AG08396 (cell line): ENCODE measurements around the gene EDRF1.

Experiments
- DNase-seq: peaks from one replicate; pipeline ENCODE4 v3.0.0; 2012; ENCODE audit warnings: low spot score, mixed read lengths

The EDRF1 gene

DNA sequence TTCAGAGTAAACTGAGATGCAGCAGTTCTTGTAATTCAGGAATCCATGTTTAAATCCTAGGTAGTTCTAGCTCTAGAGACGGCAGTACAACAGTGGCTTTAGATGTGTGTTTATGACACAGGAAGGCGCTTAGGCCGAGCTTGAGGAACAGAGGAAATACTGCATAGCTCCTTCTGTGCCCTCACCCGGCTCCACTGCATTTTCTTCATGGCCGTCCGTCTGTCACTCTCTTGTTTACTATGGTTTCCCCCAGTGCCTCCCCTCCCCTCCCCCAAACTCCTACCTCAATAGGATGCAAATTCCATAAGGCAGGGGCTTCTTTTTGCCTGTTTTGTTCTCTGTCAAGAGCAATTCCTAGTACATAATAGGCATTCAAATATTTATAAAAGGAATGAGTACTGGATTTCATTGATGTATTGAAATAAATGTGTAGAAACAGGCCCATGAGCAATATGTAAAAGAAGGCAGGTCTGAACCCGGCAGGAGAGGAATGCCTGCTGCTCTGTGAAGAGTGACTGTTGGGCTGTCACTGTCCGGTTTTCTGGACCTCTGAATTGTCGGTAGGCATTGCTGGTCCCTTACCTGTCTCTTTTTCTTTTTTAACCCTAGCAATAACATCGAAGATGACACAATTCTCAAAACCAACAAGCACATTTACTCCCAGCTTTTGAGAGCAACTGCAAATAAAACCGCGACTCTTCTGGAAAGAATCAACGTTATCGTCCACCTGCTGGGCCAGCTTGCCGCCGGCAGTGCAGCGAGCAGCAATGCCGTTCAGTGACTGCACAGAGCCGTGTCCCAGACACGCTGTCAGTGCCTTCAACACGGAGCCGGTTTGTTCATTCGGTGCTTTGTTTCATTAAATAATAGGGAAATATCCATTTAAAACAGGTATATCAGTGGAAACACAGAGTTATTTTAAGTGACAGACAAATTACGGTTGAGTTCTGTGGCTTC, 43.5 kb downstream of the EDRF1 start:
- no peak for DNase-seq

DNA sequence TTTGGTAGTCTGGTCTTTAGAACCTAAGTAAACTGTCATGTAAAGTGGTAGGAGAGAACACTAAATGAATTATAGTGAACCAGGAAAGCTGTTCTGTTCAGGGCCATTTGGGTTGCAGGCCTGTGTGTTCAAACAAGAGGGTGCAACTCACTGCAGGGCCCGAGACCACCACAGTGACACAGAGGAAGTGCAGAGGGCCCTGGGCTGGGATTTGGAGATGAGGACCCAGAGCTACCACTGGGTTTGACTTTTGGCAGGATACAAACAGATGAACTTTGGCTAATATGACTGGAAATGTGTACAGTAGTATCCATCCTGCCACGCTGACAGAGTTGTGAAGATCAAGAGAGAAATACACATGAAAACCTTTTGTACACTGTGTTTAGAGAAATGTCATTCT, 46.3 kb downstream of the EDRF1 start:
- DNase-seq: no peak

DNA sequence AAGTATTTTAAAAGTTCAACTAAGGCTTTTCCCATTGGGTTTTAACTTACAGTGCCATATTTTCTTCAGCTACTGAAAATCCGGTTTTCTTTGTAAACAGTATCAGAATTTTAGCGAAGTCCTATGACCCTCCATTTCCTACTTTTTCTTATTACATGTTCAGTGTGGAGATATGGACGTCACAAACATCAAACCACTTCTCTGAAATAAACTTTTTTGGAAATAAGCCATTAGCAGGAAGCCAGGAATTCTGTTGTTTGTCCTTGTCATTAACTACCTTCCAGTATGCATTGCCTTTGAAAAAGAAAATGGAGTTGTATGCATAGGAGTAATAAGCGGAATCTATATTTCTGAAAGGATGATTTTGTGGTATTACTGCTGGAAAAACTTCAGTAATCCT, 47.0 kb downstream of the EDRF1 start:
- no peak for DNase-seq

DNA sequence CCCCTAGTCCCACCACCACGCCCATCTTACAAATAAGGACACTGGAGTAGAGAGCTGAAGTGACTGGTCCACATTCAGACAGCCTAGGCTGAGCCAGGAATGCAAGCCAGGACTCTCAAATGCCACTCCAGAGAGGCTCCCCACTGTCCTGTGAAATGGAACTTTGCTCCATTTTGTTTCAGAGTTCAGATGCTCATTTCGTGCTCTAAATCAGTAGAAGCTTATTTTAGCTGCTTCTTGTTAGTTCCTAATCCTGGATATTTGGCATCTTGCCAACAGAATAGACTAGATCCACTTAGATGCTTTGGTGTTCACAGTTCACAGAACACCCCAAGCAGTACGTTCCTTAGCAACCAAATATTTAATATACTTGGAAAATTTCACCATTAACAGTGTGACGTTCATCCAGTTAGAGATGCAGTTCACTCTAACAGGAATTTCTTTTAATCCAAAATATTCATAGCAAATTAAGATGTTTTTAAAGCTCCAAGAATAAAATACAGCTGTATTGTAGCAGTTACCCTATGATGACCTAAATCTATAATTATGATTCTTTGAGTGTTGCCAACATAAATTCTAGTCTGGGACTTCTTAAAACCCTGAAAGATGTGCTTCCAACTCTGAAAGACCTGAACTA, 48.8 kb downstream of the EDRF1 start:
- DNase-seq: peak; percentile 43

DNA sequence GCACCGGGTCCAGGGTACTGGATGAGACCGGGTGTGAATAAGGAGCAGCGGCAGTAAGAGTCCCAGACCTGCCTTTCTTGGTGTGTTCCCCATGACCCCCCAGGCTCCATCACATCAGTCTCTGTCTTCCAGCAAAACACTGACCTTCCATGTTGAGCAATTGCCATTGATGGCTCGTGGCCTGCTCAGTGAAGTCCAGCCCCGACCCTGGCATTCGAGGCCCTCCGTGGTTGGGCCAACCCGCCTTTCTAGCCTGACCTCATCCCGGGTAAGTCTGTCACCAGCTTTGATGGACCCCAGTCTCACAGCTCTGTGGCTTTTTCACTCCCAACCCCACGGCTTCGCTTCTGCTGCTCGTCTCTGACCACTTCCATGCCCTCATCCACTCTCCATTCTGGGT, 49.7 kb downstream of the EDRF1 start:
- DNase-seq: no peak

DNA sequence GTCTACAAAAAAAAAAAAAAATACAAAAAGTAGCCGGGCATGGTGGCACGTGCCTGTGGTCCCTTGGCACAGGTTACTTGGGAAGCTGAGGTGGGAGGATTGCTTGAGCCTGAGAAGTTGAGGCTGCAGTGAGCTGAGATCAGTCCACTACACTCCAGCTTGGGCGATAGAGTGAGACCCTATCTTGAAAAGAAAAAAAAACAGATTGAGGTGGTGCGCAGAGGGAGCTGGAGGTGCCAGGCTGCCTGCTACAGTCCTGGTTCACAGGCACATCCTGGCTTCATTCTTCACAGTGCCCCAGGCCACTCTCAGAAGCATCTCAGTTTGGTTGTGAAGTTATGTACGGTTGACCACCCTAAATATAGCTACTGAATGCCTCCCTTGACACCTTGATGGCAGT, 51.3 kb downstream of the EDRF1 start:
- DNase-seq: no peak

DNA sequence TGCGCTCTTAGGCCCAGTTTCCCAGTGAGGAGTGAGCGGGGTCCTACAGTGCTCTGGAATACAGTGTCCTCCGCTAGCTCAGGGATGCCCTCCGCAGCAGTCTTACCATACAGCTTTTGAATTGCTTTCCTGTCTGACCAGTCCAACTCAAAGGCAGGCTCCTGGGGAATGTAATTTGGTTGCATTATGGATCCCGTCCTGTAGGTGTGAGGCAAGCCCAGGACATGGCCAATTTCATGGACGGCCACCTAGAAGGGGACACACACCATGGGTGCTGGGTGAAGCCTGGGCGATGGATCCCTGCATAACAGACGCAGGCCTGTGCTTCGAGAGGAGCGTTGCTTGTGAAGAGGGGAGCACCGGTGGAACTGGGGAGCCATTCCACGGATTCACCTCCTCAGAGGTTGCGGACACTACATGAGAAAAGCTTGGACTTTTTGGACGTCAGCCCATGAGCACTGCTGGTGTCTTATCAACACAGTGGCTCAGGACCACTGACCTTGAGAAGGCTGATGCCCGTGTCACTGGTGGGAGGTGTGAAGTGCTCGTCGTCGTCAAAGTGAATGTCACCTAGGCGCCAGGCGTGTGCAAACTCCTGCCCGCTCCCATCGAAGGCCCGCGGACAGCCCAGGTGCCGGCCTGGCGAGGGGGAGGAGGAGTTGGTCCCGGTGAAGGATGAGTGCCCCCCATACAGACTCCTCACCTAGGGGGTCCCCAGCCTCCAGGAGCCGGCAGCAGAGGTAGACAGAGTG, 52.8 kb downstream of the EDRF1 start:
- DNase-seq: no peak

DNA sequence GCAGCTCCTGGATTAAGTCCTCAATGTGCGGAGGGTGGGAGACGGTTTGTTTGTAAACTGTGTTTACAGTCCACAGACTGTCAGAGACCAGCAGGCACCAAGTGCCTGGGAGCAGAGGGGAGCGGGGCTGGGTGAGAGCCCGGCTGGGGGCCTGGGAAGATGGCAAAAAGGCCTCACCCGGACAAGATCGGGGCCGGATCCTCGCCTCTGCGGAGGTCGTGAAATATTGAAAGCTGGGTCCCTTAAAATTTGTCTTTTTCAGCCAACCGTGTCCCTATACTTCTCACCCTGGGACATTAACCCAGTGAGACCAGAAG, 53.3 kb downstream of the EDRF1 start:
- DNase-seq: no peak

DNA sequence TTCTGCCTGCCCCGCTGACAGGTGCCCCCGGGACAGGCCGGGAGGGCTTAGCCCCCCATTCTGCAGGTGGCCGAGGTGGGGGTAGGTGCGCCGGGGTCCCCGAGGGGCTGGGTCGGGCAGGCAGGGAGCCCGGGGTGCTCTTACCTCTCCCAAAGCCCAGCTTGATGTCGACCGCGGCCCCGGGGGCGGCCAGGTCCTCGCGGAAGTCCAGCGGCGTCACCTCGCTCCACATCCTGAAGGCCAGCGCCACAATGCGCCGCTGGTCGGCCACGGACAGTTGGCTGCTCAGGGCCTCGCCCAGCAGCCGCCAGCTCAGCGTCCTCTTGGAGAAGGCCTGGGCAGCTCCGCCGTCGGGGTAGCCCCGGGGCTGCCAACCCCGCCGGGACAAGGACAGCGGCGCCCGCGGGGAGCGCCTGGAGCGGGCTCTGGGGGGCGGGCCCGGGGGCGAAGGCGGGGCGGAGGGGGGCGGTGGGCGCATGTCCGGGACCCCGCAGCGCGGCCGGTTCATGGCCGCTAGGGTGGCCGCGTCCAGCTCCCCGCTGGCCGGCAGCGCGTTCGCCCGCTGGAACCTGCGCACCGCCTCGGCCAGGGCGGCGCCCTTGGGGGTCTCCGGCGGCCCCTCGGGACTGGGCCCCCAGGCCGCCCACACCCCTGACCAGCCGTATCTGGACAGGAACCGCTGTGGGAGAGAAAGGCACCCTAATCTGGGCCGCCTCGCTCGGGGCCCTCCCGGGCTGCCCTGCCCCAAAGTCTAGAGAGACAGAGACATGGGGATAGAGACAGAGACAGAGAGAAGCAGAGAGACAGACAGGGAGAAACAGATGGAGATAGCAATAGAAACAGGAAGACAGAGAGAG, 54.4 kb downstream of the EDRF1 start:
- DNase-seq: peak; percentile 54

DNA sequence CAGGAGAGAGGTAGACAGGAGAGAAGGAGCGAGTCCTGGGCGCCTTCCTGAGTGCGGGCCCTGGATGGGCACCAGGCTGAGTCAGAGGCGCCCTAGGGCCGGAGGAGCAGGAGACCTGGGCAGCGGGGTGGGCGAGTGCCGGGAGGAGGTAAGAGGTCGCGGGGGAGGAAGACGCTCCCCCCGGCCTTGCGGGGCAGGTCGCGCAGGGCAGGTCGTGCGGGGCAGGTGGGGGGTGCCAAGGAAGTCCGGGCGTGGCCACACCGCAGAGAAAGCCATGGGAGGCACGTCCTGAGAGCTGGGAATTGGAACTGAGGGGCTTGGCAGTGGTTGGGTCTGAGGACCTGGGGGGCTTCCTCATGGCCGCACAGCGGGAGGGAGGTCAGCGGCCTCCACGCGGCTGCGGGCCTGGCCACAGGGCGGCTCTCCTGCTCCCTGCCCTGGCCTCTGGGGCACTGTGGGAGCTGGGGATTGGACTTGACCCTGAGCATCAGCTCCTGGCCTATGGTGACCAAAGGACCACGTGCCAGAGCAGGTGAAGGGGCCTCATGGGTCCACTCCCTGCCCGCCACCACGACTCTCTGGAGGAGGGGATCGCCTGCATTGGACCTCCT, 55.2 kb downstream of the EDRF1 start:
- DNase-seq: no peak

DNA sequence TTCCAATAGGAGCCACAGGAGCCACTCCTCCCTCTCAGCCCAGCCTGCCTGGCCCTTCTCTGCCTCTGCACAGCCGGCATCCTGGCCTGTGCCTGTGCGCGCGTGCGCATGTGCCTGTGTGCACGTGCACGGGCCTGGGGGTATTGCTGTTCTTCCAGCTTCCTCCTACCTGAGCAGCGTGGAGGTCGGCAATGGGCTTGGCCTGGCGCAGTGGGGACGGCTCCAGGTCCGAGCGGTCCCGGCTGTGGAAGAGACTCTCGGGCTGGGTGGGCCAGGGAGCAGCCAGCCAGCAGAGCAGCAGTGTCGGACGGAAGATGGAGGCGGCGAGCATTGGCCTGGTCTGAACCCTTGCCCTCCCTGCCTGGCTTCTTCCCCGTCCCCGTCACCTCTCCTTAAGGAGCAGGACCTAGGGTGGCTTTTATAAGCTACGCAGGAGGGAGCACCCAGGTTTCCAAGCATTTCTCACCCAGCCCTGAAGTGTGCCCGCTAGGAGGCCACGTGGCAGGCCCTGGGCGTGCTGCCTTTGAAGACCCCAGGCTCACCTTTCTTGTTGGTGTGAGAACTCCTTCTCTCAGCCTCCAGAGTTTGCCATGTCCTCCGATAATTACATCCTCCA, 56.1 kb downstream of the EDRF1 start, which contains the start of gene MMP21:
Gene MMP21, minus strand, starts transcription at position 331 of the 616 bp plus-strand sequence. Its CDS starts 0 bp downstream, at position 331.
- no peak for DNase-seq

DNA sequence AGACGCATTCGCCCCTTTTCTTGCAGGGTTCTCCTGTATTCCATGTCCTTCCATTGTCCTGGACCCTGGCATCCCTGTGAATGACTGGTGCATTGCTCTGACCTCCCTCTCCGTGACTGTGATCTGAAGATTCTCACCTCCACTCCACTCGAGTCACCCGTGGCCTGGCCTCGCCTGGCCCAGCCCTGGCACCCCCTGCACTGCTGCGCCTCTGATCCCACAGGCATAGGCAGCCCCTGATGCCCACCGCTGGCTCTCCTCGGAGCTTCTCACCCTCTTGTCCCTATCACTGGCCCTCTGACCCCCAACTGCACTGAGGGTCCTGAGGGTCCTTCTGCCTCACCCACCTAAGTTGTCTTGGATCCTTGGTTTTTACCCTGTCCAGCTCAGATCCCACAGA, 58.3 kb downstream of the EDRF1 start:
- no peak for DNase-seq

DNA sequence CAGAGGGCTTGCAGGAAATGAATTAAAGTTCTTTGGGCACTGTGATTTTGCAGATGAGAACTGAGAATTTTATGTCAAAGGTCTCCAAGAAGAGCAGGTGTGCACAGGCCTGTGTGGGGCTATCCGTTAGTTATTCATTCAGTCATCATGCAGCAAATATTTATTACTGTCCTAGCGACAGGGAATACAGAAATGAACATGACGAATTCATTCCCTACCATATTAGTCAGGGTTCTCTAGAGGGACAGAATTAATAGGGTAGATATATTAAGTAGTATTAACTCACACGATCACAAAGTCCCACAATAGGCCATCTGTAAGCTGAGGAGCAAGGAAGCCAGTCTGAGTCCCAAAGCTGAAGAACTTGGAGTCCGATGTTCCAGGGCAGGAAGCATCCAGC, 59.0 kb downstream of the EDRF1 start:
- DNase-seq: no peak

DNA sequence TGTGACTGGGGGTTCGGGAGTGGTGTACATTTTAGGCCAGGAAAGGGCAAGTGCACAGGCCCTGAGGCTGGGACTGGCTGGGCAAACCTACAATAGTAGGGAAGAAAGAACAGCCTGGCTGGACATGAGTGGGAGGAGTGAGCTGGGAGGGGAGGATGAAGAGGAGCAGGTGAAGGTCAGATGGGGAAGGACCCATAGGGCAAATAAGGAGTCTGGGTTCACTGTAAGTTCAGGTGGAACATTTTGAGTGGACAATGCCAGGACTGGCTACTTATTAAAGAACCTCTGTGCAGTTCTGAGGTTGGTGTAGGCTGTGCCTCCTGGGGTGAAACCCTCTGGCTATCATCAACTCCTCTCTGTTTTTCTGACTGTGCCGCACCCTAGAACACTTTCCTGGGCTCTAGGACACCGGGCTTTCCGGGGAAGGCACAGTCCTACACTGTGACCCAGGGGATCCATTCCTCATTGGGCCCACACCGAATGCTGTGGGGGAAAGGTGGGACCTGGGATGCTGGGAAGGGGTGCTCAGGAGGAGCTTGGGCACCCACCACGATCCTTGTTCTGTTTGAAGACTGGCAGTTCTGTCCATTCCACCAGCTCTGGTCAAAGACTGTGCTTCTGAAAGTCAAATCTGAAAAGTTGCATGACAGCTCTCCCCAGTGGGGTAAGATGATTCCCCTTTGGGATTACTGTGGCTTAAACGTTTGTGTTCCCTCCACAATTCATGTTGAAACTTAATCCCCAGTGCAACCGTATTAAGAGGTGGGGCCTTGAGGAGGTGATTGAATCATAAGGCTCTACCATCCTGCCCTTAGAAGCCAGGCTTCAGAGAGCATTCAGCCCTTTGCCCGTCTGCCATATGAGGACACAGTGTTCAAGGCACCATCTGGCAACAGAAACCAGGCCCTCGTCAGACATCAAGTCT, 60.2 kb downstream of the EDRF1 start:
- DNase-seq: no peak

DNA sequence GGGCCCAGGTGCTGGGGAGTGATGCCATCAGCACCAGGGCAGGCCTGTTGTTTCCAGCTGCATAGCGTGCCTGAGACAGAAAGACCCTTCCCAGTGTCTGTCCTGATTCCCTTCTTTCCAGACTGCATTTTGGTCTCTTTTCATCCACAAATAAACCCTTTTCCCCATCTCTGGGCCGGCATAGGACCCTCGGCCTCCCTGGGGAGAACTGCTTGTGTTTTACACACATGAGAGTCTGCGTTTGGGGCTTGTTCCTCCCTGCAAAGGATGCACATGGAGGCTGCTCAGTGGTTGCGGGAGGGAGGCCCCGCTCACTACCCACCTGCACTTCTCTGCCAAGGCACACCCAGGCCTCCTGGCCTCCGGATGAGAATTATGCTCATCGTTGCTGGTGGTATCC, 61.9 kb downstream of the EDRF1 start:
- DNase-seq: no peak

DNA sequence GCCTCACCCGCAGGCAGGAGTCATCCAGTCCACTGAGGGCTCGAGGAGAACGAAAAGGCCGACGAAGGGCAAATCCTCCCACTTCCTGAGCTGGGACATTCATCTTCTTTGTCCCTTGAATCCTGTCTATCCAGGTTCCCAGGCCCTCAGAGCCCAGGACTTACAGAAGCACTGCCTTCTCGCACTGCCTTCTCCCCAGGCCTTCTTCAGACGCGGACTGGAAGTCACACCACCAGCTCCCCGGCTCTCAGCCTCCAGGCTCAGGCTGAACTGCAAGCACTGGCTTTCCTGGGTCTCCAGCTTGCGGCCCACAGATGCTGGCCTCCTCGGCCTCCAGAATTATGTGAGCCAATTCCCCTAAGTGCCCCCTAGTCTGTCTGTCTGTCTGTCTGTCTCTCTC, 62.5 kb downstream of the EDRF1 start:
- DNase-seq: no peak

DNA sequence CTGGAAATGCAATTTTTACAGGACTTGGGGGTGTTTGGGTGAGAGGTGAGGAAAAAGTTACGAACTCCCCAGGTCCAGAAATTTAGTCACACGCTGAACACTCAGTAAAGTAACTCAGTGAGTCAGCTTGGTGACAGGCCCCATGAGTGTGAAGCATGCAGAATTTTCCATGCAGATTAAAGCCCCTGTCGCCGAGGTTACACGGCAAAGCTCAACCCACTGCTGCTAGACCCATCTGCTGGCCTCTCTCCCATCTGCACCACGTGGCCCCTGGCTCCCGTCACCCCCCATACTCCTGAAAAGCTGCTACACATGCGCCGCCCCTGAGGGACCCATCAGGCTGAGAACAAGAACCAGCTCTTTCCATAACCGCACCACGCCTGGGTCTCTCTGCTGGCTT, 63.1 kb downstream of the EDRF1 start:
- DNase-seq: no peak

DNA sequence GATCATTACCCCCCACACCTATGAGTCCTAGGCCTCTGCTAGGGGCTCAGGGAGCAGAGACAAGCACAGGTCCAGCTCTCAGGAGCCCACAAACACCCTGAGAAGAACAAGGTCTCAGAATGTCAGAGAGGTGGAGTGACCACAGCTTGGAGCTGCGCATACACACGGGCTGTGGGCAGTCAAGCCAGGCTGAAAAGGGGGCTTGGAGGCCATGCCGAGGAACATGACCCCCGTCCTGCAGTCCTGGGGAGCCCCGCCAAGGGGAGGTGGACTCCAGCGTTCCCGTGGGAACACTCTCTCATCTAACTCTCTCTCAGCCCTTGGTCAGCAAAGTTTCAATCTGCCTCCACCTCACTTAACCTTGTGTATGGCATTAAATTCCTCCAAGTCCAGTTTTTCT, 63.9 kb downstream of the EDRF1 start:
- DNase-seq: no peak

DNA sequence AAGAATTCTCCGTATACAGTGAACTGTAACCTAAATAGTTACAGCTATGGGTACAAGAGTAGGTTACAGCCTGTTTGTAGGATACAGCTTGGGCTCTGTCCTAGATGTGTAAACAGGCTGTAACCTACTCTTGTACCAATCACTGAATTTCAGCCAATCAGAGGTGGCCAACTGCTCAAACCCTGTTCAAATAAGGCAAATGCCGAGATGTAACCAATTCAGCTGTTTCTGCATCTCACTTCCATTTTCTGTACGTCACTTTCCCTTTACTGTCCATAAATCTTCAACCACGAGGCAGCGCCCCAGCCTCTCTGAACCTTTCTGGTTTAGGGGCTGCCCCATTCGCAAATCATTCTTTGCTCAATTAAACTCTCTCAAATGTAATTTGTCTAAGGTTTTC, 64.4 kb downstream of the EDRF1 start:
- no peak for DNase-seq

DNA sequence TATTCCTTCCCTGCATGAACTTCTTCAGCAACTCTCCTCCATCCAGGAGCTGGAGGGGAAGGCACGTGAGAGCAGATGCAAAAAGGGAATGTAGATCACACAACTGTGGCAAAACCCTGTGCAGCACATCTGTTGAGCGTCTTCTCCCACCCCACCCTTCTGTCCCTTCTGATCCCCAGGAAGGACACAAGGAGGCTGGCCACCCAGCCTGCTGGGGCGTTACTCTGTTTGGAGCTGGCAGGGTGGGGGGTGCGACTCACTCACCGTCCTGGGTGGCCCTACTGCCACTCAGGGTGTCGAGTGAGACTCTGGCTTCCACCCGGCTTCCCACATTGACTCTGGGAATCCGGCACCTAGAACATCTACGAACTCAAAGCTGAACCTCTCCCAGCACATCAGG, 66.3 kb downstream of the EDRF1 start:
- no peak for DNase-seq
